Gastrocnemius medialis (tissue), 4 donors: Measurements from ENCODE around the gene PHF2.

Experiments used
- CTCF ChIP-seq, 5 experiments: fragments of 450-650 bp in 3 of 5; fragments of 200-600 bp in 2 of 5; sonication (generic) in 2 of 5; IDR thresholded peaks in 4 of 5; conservative IDR thresholded peaks in 1 of 5; 1 replicate in 4 of 5; 2 replicates in 1 of 5; pipeline ENCODE4 v1.5.1; 2016 to 2019; ENCODE audit warnings: antibody characterized with exemption in 5 of 5, mild to moderate bottlenecking in 3 of 5, moderate library complexity in 3 of 5
- POLR2A ChIP-seq, 2 donors: fragments of 450-650 bp; IDR thresholded peaks; one replicate each; pipeline ENCODE4 v1.6.1; 2017; ENCODE audit warnings: antibody characterized with exemption in 2 of 2, mild to moderate bottlenecking in 2 of 2, moderate library complexity in 2 of 2

- TF ChIP-seq CTCF (IDR thresholded peaks at IDR 0.05 in 4 of 5, conservative IDR thresholded peaks at IDR 0.05 in 1 of 5), result no peak
- no peak for TF ChIP-seq POLR2A (IDR thresholded peaks at IDR 0.05)
Observed at GRCh38 chr9:93676310-93677047, 100.1 kb downstream of the PHF2 start.
